NT2/D1 (cell line): ENCODE measurements around the gene HSPA12B.

Source experiments
- YY1 ChIP-seq: IDR thresholded peaks from 2 replicates; pipeline ENCODE4 v1.6.1; 2011; ENCODE audit not compliant: insufficient read length, insufficient read depth
- ZNF274 ChIP-seq: IDR thresholded peaks from 2 replicates; pipeline ENCODE4 v1.6.1; 2011; ENCODE audit warnings: mild to moderate bottlenecking, low read depth, low read length

- no peak for TF ChIP-seq ZNF274
- no peak for TF ChIP-seq YY1
Measured at GRCh38 chr20:3694864-3695263, 37.6 kb upstream of the HSPA12B start.
